HG03280 (cell line): Measurements from ENCODE around the gene CFAP97.
"Not testable (repeated sequence)": the region's sequence is repeated elsewhere in the genome, so short reads cannot be mapped to it uniquely, and the experiment has no call there.

Experiments
- ATAC-seq: cut with Tn5 transposase; IDR thresholded peaks from one replicate; pipeline ENCODE4 v1.9.1; 2021; ENCODE audit warnings: mild to moderate bottlenecking, moderate library complexity; ENCODE audit not compliant: unreplicated experiment

Gene CFAP97

DNA sequence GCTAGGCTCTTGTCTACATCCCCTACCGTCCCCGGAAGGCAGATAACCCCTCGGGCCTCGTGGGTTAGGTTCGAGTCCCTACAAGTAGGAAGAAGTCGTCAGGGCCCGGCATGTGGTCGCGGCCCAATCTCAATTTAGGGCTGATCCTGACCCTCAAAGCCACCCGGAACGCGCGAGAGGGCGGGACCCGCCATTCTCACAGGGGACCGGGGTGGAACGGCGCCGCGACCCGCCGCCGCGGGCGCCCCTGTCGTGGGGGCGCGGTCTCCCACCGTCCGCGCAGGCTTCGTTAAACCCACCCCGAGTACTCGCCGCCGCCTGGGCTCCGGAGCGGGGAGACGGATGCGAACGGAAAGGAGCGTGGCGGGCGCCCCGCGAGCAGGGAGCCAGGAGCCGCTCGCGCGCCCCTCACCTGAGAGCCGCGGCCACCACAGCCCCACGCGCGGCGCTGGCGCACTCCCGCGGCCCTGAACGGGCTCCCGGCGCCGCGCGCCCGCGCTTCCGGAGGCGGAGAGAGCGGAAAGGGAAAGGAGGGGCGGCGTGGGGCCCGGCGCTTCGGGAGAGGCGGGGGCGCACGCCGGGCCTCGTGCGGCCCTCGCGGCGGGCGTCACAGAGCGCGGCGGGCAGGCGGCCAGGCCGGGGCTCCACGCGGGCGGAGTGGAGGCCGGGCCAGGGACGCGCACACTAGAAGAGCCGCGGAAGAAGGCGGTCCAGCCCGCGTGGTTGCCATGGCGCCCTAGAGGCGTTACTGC lies at the start of gene CFAP97:
Gene CFAP97, minus strand, starts transcription at position 515 of the 752 bp plus-strand sequence. CDS start 12,804 bp downstream, outside the sequence.
- ATAC-seq, result peak; percentile 72

DNA sequence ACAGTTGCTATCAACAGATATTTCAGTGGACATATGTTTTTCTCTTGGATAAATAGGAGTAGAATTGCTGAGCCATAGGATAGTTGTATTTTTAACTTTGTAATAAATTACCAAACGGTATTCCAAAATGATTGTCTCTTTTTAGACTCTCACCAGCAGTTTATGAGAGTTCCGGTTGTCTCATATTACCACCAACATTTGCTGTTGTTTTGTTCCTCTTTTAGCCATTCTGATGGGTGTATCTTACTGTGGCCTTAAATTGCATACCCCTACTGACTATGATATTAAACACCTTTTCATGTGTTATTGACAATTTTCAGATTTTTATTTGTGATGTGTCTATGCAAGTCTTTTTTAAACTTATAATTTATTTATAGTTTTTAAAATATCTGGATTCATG lies 45.3 kb upstream of the CFAP97 start:
- no peak for ATAC-seq

DNA sequence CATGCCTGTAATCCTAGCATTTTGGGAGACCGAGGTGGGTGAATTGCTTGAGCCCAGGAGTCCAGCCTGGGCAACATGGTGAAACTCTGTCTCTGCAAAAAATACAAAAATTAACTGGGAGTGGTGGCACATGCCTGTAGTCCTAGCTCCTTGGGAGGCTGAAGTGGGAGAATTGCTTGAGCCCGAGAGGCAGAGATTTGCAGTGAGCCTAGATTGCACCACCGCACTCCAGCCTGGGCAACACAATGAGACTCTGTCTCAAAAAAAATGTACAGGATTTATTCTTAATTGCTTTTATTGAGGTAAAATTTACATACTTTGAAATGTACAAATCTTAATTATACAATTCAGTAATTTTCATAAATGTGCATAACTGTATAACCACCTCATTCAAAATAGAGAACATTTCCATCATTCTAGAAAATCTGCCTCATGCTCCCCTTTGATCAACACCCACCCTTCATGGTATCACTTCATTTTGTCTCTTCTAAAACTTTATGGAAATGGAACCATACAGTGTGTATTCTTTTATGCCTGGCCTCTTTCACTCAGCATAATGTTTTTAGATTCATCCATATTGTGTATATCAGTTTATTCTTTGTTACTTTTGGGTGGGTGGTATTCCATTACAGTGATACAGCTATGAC lies 44.7 kb upstream of the CFAP97 start:
- ATAC-seq, result no peak

DNA sequence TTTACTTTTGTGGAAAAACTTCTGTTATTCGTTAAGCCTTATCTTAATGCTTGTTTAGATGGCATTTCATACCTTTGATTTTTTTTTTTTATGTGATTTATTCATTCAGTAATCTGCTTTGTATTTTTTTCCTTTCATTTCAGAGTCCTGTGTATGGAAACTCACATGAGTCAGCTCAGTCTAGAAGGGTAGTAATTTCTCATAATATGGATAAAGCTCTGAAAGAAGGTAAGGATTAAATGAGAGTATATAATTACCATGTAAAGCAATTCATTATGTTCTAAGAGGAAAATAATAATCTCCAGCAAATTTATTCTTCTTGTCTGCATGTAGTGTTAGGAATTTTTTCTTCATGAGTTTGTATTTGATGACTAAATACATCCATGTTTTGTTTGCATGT lies 43.4 kb upstream of the CFAP97 start:
- no peak for ATAC-seq

DNA sequence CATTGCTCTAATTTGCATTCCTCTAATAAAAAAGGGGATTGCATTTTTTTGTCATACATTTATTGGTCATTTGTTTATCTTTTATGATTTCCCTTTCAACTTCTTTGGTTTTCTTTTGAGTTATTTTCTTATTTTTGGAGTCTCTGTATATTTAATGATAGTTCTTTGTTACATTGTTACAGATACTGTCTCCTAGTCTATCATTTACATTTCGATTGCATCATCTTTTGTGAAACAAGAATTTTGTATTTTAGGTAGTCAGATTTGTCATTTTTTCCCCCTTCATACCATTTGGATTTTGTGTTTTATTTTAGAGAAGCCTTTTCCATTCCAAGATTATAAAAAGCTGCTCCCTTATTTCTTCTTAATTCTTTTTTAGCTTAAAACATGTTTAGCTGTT lies 42.7 kb upstream of the CFAP97 start:
- ATAC-seq, result no peak

DNA sequence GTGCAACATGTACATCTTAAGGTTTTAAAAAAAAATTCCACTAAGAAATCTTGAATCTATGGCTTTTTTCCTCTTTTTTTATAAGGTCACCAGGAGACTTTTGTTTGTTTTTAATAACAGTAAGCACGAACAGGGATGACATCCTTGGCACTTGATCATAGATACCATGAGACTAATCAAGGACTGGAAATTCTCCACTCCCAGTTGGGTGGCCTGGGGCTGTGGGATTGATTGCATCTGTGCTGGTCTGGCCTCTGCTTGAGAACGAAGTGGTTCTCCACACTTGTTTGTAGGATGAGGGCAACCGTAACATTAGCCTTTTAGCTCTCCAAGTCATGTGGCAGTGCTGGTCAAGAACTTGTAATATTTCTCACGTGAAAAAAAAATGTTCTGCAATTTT lies 41.0 kb upstream of the CFAP97 start:
- ATAC-seq, result no peak

DNA sequence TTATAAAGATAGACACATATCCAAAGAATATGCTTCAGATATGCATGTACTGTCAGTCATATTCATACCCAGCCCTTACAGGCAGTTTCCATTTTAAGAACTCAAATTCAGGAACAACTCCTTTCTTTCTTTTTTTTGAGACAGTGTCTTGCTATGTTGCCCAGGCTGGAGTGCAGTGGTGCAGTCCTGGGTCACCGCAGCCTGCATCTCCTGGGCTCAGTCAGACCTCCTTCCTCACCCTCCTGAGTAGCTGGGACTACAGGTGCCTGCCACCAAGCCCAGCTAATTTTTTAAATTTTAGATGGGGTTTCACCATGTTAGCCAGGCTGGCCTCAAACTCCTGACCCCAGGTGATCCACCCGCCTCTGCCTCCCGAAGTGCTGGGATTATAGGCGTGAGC lies 40.1 kb upstream of the CFAP97 start:
- ATAC-seq, result no peak

DNA sequence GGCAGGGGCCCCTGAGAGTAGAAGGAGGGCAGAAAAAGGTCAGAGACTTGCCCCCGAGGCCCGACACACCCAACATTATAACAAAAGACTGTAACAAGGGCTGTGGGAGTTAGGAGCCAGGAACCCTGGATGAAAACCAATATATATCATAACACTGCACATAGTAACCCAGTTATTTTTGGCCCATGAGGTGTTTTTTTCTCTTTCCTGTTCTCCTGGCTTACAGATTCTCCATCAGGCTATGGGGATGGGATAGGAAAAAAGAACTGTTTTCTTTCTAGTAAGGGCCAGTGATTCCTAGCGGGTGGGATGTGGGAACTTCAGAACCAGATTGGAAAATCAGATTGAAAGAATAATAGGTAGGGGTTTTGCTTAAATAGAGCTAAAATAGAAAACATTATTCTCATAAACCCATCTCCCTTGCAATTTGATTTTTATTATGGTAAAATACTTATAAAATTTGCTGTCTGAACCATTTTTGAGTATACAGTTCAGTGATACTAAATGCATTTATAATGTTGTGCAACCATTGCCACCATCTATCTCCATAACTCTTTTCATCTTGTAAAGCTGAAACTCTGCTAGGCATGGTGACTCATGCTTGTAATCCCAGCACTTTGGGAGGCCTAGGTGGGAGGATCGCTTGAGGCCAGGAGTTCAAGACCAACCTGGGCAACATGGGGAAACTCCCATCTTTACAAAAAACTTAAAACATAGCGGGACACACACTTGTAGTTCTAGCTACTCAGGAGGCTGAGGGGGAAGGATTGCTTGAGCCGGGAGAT lies 39.1 kb upstream of the CFAP97 start:
- ATAC-seq, result no peak

DNA sequence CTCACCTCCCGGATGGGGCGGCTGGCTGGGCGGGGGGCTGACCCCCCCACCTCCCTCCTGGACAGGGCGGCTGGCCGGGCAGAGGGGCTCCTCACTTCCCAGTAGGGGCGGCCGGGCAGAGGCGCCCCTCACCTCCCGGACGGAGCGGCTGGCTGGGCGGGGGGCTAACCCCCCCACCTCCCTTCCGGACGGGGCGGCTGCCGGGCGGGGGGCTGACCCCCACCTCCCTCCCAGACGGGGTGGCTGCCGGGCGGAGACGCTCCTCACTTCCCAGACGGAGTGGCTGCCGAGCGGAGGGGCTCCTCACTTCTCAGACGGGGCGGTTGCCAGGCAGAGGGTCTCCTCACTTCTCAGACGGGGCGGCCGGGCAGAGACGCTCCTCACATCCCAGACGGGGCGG lies 36.7 kb upstream of the CFAP97 start:
- ATAC-seq, result not testable (repeated sequence)

DNA sequence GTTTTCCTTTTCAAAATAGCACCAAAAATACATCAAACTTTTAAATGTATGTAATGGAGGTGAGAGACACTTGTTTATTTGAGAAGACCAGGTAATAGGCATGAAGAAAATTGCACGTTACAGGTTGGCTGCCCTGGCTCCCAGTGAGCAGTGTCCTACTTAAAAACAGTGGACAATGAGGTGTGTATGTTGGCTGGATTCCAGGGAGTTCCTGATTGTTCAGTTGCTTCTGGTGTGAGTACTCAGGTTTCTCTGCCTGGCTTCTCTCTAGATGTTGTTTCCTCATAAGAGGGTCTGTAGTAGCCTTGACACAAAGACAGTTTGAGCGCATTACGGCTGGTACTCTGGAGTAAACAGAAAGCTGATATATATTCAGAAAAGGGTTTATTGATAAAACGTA lies 35.0 kb upstream of the CFAP97 start:
- no peak for ATAC-seq

DNA sequence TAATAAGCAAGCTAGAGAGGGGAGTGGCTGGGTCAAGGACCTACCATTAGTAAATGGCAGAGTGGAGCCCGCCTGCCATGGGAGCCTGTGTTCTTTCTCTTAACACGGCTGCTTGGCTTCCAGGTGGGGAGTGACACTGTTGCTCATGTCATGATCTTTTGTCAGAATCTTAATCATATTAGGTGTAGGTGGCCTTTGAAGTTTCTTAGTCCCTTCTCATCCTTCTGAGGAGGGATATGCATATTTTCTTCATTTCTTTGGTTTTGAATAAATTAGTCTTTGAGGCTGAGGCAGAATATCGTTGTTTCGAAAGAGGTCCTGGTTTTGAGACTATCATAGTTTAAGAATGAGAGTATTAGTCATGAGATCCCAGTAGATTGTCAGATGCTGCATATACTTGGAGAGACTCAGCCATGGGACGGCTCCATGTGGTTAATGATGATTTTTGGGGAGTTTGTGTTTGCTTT lies 34.4 kb upstream of the CFAP97 start:
- ATAC-seq, result no peak

DNA sequence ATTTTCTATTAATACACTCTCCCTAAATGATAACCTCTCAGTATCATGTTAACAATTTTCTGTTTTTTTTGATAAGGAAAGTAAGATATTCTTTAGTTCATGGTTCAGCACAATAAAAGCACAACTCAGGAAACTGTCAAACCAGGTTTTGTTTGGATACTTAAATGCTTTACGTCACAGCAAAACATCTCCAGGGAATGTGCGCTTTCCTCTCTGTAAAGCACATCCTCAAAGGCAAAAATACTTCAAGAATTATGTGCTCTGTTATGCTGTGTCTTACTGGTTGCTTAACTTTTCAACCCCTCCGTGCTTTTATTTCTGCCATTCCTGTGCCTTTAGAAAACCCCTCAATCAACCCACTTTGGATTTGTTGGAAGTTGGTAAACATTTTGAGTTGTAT lies 33.4 kb upstream of the CFAP97 start:
- ATAC-seq, result no peak

DNA sequence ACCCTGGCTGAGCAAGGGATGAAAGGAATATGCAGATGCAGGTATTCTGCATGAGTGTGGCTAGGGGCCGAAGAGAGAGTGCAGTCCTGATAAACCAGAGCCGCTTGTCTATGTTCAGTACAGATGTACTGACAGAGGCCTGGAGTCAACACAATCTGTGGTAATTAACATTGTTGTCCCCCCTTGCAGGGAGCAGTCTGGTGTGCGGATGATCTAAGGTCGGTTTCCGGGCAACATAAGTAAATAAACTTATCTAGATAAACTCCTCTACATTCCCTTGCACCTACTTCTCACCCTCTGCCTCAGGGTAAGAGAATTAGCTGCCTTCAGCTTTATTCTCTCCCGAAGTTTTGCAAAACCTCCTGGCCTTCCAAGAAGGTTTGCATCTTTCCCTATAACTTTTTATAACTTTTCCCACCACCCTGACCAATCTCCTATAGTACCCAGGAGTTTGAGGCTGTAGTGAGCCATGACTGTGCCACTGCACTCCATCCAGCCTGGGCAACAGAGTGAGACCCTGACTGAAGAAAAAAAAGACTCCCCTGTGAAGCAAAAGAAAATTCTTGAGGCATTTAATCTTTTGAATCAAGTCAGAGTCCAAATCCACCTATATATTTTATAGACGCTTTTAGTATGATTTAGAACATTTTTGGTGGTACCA lies 32.2 kb upstream of the CFAP97 start:
- no peak for ATAC-seq

DNA sequence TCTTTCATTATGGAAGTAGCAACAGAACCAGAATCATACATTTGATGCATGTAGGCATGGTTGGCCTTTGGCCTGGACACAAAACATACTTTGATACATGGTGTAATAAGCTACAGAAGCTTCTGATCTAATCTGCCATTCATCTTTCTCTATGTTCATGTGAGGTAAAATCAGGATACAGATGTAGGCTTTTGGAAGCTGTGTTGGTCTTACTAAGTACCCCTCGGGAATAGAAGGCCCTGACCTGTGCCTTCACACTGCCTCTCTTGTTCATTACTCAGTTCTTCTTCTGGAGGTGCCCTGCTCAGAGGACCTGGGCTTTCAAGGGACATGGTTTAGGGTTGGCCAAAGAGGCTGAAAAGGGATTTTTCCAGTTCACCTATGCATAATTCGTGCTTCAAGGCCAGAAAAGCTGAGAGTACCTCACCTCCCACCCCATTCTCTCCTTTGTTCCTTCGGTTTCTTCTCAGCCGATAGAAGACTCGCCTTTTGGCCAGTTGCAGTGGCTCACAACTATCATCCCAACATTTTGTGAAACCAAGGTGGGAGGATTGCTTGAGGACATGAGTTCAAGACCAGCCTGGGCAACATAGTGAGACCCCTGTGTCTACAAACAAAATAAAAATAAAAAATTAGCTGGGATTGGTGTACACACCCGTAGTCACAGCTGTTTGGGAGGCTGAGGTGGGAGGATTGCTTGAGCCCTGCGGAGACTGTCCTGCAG lies 31.5 kb upstream of the CFAP97 start:
- ATAC-seq, result no peak

DNA sequence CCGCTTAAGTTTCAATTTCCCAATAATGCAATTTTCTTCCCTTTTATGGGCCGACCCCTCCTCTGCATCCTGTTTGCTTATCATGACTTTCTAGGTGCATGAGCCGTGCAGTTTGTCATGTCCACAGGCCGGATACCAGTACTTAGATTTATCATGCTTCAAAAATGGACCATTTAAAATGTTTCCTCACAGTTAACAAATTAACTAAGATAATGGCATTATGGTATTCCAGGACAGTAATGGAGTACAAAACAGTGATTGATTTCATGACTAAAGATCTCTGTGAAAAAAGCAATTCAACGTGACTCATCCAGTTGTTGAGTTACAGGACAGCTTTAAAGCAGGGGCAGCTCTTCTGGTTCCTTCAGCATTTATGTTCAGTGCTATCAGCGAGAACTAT lies 28.6 kb upstream of the CFAP97 start:
- no peak for ATAC-seq

DNA sequence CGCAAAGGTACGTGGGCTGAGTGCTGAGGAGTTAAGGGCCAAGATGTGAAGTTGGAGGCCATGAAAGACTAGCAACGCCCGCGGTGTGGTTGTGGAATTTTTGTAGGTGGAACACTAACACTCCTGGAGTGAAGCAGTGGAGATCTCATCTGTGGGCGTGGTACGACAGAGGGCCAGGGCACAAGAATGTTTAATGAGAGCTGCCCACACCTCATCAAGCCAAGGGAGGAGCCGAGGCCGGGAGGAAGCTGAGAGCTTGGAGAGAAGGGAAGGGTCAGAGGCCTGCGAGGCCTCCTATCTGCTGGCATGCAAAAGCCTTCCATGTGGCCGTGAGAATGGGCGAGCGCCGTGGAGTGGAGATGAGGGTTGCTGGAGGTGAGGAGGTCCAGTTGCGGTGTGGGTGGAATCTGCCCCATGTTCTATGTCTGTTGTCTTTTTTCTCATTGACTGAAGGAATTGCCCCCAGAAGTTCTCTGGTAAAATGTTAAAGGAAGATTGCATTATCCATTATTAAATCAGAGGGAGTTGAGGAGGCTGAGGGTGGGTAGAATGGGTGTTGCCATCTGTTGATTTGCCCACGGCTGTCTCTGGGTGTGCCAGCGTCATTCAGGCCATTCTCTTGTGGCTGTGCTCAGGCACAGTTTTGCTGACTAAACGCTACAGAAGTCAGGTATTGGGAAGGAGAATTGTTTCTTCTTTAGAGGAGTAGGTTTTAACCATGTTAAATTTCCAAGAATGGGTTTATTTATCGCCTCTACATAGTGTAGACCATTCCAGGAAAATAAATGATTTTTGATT lies 25.4 kb upstream of the CFAP97 start:
- ATAC-seq, result no peak

DNA sequence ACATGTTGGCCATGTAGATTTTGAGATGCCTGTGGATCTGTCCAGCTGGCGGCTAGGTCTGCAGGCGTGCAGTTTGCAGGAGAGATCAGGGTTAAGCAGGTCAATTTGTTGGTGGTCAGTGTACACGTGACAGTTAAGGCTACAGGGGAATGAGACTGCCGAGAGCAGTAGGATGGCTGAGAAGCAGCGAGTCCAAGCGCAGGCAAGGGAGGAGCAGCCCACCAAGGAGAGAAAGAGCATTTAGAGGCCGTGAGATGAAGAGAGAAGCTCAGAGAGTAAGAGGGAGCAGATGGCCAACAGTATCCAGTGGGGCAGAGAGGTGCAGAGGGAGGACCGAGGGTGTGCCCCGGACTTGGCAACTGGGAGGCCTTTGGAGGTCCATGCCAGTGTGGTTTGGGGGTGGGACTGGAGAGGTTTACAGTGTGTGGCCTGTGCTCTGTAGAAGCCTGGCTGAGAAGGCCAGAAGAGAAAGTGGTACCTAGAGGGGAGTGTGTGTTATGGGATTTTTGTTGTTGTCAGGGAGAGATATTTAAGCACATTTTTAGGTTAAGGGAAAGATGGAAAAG lies 24.0 kb upstream of the CFAP97 start:
- no peak for ATAC-seq

DNA sequence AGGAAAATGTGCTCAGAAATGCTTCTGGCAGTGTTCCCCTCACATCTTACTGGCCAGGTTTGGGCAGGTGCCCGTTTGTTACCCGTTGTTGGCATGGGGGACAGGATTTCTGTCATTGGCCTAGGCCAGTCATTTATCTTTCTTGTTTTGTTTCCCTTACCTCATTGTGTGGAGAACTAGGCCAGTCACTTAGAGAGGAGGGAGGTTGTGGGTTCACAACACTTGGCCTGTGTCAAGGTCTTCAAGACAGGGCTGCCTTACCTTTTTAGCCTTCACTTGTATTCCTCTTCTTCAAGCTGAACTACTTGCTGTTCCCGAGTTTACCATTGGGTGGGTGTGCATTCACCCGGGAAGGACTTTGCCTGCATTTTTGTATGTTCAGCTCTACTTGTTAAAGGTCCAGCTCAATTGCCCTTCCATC lies 23.3 kb upstream of the CFAP97 start:
- no peak for ATAC-seq

DNA sequence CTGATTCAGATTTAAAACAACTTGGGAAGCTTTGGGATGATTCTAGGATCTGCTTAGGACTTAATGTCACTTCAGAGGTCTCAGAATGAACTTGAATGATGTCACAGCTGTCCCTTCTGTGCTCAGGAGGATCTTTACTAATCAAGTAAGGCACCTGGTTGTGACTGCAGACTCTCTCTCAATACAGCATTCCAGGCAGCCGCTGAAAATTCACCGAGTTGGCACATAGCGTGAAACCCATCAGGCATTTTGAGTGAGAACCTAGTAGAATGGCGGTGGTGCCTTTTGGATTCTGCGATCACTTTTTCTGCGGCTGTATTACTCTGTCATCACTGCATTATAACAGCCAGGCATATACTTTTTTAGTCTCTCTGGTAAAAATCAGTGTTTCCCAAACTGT lies 22.1 kb upstream of the CFAP97 start:
- ATAC-seq, result no peak
